Measurements from ENCODE around the gene BRDT.

BRDT gene

DNA sequence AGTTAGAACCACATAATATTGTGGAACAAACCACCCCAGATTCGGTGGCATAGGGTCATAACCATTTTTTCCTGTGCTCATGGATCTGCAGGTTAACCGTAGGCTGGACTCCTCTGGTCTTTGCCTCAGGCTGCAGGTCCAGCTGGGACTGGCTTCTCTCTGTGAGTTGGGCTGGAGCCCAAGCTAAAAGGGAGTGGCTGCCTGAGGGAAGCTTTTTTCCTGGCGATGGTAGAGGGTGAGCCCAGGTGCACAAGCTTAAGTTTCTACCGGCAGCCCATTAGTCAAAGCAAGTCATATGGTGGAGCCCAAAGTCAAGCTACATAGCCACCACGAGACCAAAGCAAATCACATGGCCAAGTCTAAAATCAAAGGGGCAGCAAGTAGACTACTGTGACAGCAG, 94.4 kb downstream of the BRDT start:
- no peak for ATAC-seq
- TF ChIP-seq PPARA (CRISPR knock-in tag; IDR thresholded peaks at IDR 0.05; ENCODE audit: borderline replicate concordance), result no peak
- no peak for TF ChIP-seq ESRRG (CRISPR knock-in tag; IDR thresholded peaks at IDR 0.05)
- TF ChIP-seq ZNF70 (CRISPR knock-in tag; IDR thresholded peaks at IDR 0.05), result no peak

DNA sequence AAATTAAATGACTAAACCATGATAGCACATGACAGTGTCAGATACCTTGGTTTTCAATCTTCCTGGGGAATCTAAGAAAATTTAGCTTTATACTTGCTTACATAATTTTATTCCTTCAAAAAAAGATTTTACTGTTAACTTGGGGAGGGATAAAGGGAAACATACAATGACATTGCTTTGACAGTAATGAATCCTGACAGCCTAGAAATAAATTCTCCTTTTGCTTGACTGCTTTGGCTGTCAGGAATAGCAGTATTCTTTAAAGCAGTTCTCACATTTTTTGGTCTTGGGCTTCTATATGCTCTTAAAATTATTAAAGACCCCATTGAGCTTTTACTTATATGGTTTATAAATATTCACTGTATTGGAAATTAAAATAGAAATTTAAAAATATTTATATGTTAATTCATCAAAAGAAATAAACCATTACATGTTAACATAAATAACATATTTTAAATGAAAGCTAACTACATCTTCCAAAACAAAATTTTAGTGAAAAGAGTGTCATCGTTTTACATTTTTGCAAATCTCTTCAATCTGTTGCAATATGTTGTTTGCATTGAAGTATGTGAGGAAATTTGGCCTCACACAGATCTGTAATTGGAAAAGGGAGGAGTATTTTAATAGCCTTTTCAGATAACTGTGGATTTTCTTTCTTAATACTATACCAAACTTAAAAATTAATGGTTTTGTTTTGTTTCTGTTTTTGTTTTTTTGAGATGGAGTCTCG, 96.7 kb downstream of the BRDT start:
- ATAC-seq, result no peak
- TF ChIP-seq TSHZ2 (CRISPR knock-in tag; IDR thresholded peaks at IDR 0.05) (no peak), SNAI2 (CRISPR knock-in tag; IDR thresholded peaks at IDR 0.05) (no peak), ISL1 (CRISPR knock-in tag; IDR thresholded peaks at IDR 0.05) (no peak), POU6F1 (CRISPR knock-in tag; IDR thresholded peaks at IDR 0.05; ENCODE audit: borderline replicate concordance, low read depth) (no peak), CSRNP3 (CRISPR knock-in tag; IDR thresholded peaks at IDR 0.05) (no peak), CSDC2 (CRISPR knock-in tag; IDR thresholded peaks at IDR 0.05) (no peak), ESRRG (CRISPR knock-in tag; IDR thresholded peaks at IDR 0.05) (no peak), TOX (CRISPR knock-in tag; IDR thresholded peaks at IDR 0.05; ENCODE audit: borderline replicate concordance) (no peak), CREB5 (CRISPR knock-in tag; IDR thresholded peaks at IDR 0.05; ENCODE audit: low read depth) (no peak), ARNTL (CRISPR knock-in tag; IDR thresholded peaks at IDR 0.05; ENCODE audit: borderline replicate concordance, low read depth) (no peak), GLIS3 (CRISPR knock-in tag; IDR thresholded peaks at IDR 0.05) (no peak), ZNF565 (CRISPR knock-in tag; conservative IDR thresholded peaks at IDR 0.05; ENCODE audit: low read depth) (no peak)

DNA sequence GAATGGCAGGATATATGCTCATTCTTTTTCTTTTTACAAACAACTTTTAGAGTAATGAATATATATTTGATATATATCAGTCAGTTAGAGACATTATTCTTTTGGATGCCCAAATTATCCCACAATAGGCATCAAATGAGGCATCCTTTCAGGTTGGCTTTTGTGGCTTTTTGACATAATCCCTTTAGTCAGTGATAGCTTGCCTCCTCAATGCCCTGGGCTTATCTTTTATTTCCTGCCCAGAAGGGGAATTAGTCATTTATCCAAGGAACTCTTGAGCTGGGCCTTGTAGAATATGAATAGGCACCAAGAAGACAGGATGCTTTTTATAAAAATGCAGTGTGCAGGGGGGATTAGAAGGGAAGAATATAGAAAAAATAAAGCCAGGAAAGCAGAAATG, 102.7 kb downstream of the BRDT start:
- no peak for ATAC-seq
- no peak for TF ChIP-seq ARNTL (CRISPR knock-in tag; IDR thresholded peaks at IDR 0.05; ENCODE audit: borderline replicate concordance, low read depth)
- TF ChIP-seq CREB5 (CRISPR knock-in tag; IDR thresholded peaks at IDR 0.05; ENCODE audit: low read depth), result no peak

All from SK-N-SH treated with all-trans-retinoic acid at 6 μM for 48 hours (cell line).